HepG2 (cell line): ENCODE measurements around the gene POLR1D. TPM values are rescaled to one million over a fixed set of nuclear protein-coding genes. Genes with fewer than 3 reads are reported as not detected.

Experiments
- AHDC1 ChIP-seq: sonication (generic); formaldehyde crosslinking; IDR thresholded peaks from 2 replicates; pipeline ENCODE4 v1.5.1; 2020; ENCODE audit warnings: mild to moderate bottlenecking, missing genetic modification reagents, borderline replicate concordance
- ARID4A ChIP-seq: sonication (generic); formaldehyde crosslinking; IDR thresholded peaks from 2 replicates; pipeline ENCODE4 v1.5.0; 2020; ENCODE audit warnings: mild to moderate bottlenecking, missing genetic modification reagents, borderline replicate concordance
- ATF4 ChIP-seq, 2 experiments: fragments of 450-650 bp in 1 of 2; sonication (generic) in 1 of 2; formaldehyde crosslinking; IDR thresholded peaks; 2 replicates each; pipeline versions ENCODE4 v1.5.0 to v1.8.0; 2020 to 2022; ENCODE audit warnings: mild to moderate bottlenecking in 1 of 2, missing genetic modification reagents in 1 of 2
- ELF4 ChIP-seq: sonication (generic); formaldehyde crosslinking; IDR thresholded peaks from 2 replicates; pipeline ENCODE4 v1.5.0; 2020; ENCODE audit warnings: missing genetic modification reagents, mild to moderate bottlenecking, moderate library complexity, borderline replicate concordance
- FOXA3 ChIP-seq: IDR thresholded peaks from 2 replicates; pipeline ENCODE4 v1.6.1; 2016; ENCODE audit warnings: missing genetic modification reagents, missing compliant biosample characterization
- SRSF4 ChIP-seq: fragments of 200-400 bp; formaldehyde crosslinking; IDR thresholded peaks from one replicate; pipeline ENCODE4 v1.6.1; 2018; ENCODE audit warnings: mild to moderate bottlenecking, low read depth, low read length, moderate library complexity; ENCODE audit not compliant: poor library complexity, severe bottlenecking
- ZBTB10 ChIP-seq: sonication (generic); formaldehyde crosslinking; IDR thresholded peaks from 2 replicates; pipeline ENCODE4 v1.4.0; 2020; ENCODE audit warnings: missing genetic modification reagents, borderline replicate concordance
- ZBTB43 ChIP-seq: sonication (generic); formaldehyde crosslinking; conservative IDR thresholded peaks from 2 replicates; pipeline ENCODE4 v1.4.0; 2020; ENCODE audit warnings: missing genetic modification reagents
- ZC3H4 ChIP-seq: sonication (generic); formaldehyde crosslinking; IDR thresholded peaks from 2 replicates; pipeline ENCODE4 v1.4.0; 2020; ENCODE audit warnings: missing genetic modification reagents, borderline replicate concordance
- ZKSCAN5 ChIP-seq: sonication (generic); formaldehyde crosslinking; IDR thresholded peaks from 2 replicates; pipeline ENCODE4 v1.5.1; 2020; ENCODE audit warnings: mild to moderate bottlenecking, missing genetic modification reagents
- polyA plus RNA-seq, 8 experiments: library from polyadenylated mRNA; depleted of rRNA in 3 of 8; stranded (reverse) in 7 of 8; unstranded in 1 of 8; fragments of >200 nt; fragmentation: Illumina TruSeq in 4 of 8; extraction: Trizol in 4 of 8; gene quantifications; 2 replicates each; pipeline versions ENCODE4 v1.2.1 to v1.2.3, GENCODE V29; 2011 to 2016; ENCODE audit warnings: low read depth in 4 of 8, missing spikeins in 1 of 8, mixed read lengths in 1 of 8; ENCODE audit not compliant: insufficient read depth in 1 of 8
- total RNA-seq, 5 experiments: library from RNA; depleted of rRNA; stranded (reverse); fragments of >200 nt; fragmentation: Illumina TruSeq; extraction: Trizol; gene quantifications; 2 replicates each; pipeline ENCODE4 v1.2.3, GENCODE V29; 2016; ENCODE audit warnings: low read depth in 1 of 5

The POLR1D gene
- total and polyA plus RNA-seq, 2 of the 13 experiments (the other 11 are each of a cell fraction or from before 2014, with no cell fraction given) = 183 to 490 TPM

- TF ChIP-seq ATF4 (CRISPR knock-in tag; IDR thresholded peaks at IDR 0.05) (no peak), ARID4A (CRISPR knock-in tag) (no peak), AHDC1 (CRISPR knock-in tag) (0 out of 2 replicates have a peak, but pooled peaks have one; percentile 27), ZBTB43 (CRISPR knock-in tag) (no peak), ZKSCAN5 (no peak), ZC3H4 (CRISPR knock-in tag) (no peak), ZBTB10 (CRISPR knock-in tag) (no peak), ELF4 (no peak), FOXA3 (CRISPR knock-in tag) (no peak), SRSF4 (no peak)
Measured at GRCh38 chr13:27621116-27621365, 651 bp upstream of the POLR1D start (continued).
